Stimulated activated CD8-positive, alpha-beta memory T cell treated with anti-CD3 and anti-CD28 coated beads, Interleukin-7, amount 100 ng/mL, for 4 hours (primary cell): ENCODE measurements around the gene LAIR1.
"Not testable (repeated sequence)": the region's sequence is repeated elsewhere in the genome, so short reads cannot be mapped to it uniquely, and the experiment has no call there.

Experiments
- DNase-seq, 2 donors: peaks; one replicate each; pipeline ENCODE4 v3.0.0-alpha.2; 2020; ENCODE audit warnings: low read depth in 2 of 2

The LAIR1 gene

GRCh38 chr19:54364775-54365257 is at the start of gene LAIR1:
LAIR1 (minus strand) TSS chr19:54364931; CDS start chr19:54364804, 127 bp downstream.
- peak; percentile 26 to 39 for DNase-seq

- no peak for DNase-seq
These were observed 49.4 kb upstream of the LAIR1 start for GRCh38 chr19:54414156-54414555.

GRCh38 chr19:54412877-54413276 is 48.1 kb upstream of the LAIR1 start:
- no peak for DNase-seq

GRCh38 chr19:54411033-54411432 is 46.3 kb upstream of the LAIR1 start:
- DNase-seq = no peak

- no peak for DNase-seq
These were observed 43.8 kb upstream of the LAIR1 start for GRCh38 chr19:54408456-54409026.

GRCh38 chr19:54407780-54408179 is 43.0 kb upstream of the LAIR1 start:
- DNase-seq = no peak

- no peak for DNase-seq
These were observed 40.9 kb upstream of the LAIR1 start for GRCh38 chr19:54405628-54406027.

GRCh38 chr19:54403054-54403453 is 38.3 kb upstream of the LAIR1 start:
- no peak for DNase-seq

- DNase-seq = no peak
These were observed 36.2 kb upstream of the LAIR1 start for GRCh38 chr19:54400913-54401312.

- no peak for DNase-seq
These were observed 34.5 kb upstream of the LAIR1 start for GRCh38 chr19:54399189-54399588.

- no peak for DNase-seq
These were observed 31.0 kb upstream of the LAIR1 start for GRCh38 chr19:54395685-54396084.

GRCh38 chr19:54393381-54393780 is 28.6 kb upstream of the LAIR1 start:
- DNase-seq = no peak

- no peak for DNase-seq
These were observed 27.4 kb upstream of the LAIR1 start for GRCh38 chr19:54392105-54392504.

GRCh38 chr19:54391589-54392061 is 26.9 kb upstream of the LAIR1 start:
- DNase-seq = no peak

GRCh38 chr19:54390942-54391577 is 26.3 kb upstream of the LAIR1 start:
- DNase-seq = peak; percentile 33 to 56

- no peak for DNase-seq
These were observed 24.8 kb upstream of the LAIR1 start for GRCh38 chr19:54389553-54389952.

GRCh38 chr19:54388802-54389139 is 24.0 kb upstream of the LAIR1 start:
- no peak for DNase-seq

GRCh38 chr19:54387991-54388801 is 23.5 kb upstream of the LAIR1 start:
- peak in 1 of 2 donors; percentile 13 for DNase-seq

- no peak for DNase-seq
These were observed 18.6 kb upstream of the LAIR1 start for GRCh38 chr19:54383330-54383729.

GRCh38 chr19:54382041-54382440 is 17.3 kb upstream of the LAIR1 start:
- DNase-seq = not testable (repeated sequence)

- no peak for DNase-seq
These were observed 16.2 kb upstream of the LAIR1 start for GRCh38 chr19:54380897-54381296.

GRCh38 chr19:54379187-54379678 is 14.5 kb upstream of the LAIR1 start:
- DNase-seq = no peak
